ENCODE data around the gene MSLN.

Gene MSLN

GRCh38 chr16:723695-724094 lies 36.8 kb upstream of the MSLN start:
- DNase-seq: no peak

GRCh38 chr16:724188-725040 lies 36.1 kb upstream of the MSLN start:
- no peak for DNase-seq

GRCh38 chr16:725041-725376 lies 35.5 kb upstream of the MSLN start:
- DNase-seq: no peak

GRCh38 chr16:725463-726187 lies 34.9 kb upstream of the MSLN start:
- no peak for DNase-seq

- no peak for DNase-seq
These were observed 34.4 kb upstream of the MSLN start for GRCh38 chr16:726188-726437.

GRCh38 chr16:726438-727290 lies 33.9 kb upstream of the MSLN start, which contains the start of the genes CCDC78 and HAGHL:
Gene CCDC78, minus strand, starts transcription at chr16:726443. Its CDS starts 76 bp downstream, at chr16:726367.
Gene HAGHL, plus strand, starts transcription at chr16:727106. Its CDS starts 404 bp downstream, at chr16:727510.
- peak; percentile 16 to 42 for DNase-seq

- peak; percentile 31 to 55 for DNase-seq
These were observed 33.1 kb upstream of the MSLN start for GRCh38 chr16:727291-727977.

- DNase-seq: peak; percentile 27 to 56
These were observed 32.2 kb upstream of the MSLN start for GRCh38 chr16:728131-728889.

- DNase-seq: no peak
These were observed 31.4 kb upstream of the MSLN start for GRCh38 chr16:728890-729744.

GRCh38 chr16:729768-730665 lies 30.5 kb upstream of the MSLN start:
- DNase-seq: no peak

- DNase-seq: no peak
These were observed 29.6 kb upstream of the MSLN start for GRCh38 chr16:730666-731509.

GRCh38 chr16:732332-732731 lies 28.2 kb upstream of the MSLN start:
- no peak for DNase-seq

- DNase-seq: no peak
These were observed 27.6 kb upstream of the MSLN start for GRCh38 chr16:732936-733335.

- no peak for DNase-seq
These were observed 26.9 kb upstream of the MSLN start for GRCh38 chr16:733382-734207.

- no peak for DNase-seq
These were observed 26.1 kb upstream of the MSLN start for GRCh38 chr16:734208-734980.

- no peak for DNase-seq
These were observed 25.3 kb upstream of the MSLN start for GRCh38 chr16:734981-735881.
